ENCODE results near the gene HAND2. TPM values are rescaled to one million over a fixed set of nuclear protein-coding genes. Genes with fewer than 3 reads are reported as not detected.

Gene HAND2
- total RNA-seq, 4 donors from 2014 or later, result 0.31 to 3.8 (median 1.8) TPM

DNA sequence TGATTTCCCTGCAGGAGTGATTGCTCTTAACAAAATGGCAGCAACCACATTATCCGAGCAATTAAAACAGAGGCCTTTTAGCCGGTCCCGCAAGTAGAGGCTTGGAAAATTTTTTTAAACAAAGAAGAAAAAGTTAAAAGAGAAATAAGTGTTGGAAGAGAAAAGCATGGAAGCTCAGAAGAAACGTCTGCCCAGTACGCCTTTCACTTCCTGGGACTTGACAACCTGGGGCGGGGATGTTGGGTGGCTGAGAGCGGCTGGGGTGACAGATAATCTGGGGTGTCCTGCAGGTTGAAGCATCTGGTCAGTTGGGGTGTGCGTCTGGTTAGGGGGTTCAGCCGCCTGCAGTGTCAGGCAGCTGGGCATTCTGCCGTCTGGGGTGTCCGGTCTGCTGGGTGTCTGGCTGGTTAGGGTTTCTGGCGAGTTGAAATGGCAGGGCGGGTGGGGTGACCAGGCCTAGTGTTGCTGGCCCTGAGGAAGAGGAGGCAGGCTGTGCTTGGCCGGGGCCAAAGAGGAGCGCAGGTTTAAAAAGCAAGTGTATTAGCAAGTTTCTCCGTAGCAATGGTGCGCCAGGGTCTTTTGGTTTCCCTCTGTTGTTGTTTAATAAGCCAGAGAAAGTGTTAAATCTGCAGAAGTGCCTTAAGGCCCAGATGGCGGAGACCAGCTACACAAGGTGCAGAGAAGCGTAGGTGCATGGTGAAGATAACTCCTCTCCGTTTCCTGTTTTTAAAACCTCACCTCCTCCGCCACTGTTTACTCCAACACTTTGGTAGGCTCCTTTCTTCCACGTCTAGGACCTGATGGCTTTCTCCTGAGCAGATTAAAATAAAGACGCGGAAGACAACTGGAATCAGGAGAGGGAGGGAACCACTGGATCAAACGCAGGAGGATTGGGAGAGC lies 5.6 kb downstream of the HAND2 start:
- intact Hi-C loops (cut with DNase I), result no loop called here
- peak overlapping the region in 1 of 4 donors; percentile 4 for H3K4me3 ChIP-seq
- peaks cover 24 to 100% (median 56%) of the 10 kb centered on the region in 4 donors for H3K27me3 ChIP-seq
- H3K4me1 ChIP-seq, result peaks cover 15 to 44% (median 16%) of the 10 kb centered on the region in 3 donors
- no peaks in the 10 kb centered on the region for H3K36me3 ChIP-seq
- H3K27ac ChIP-seq, result no peak overlapping the region
- no peak for DNase-seq
- no peaks in the 10 kb centered on the region for H3K9me3 ChIP-seq
- WGBS, 2 donors, result 46 to 54% methylated on average over 22 to 23 of the region's 25 CpGs
- TF ChIP-seq POLR2A (IDR thresholded peaks at IDR 0.05), result no peak
- TF ChIP-seq, protein P1, sequence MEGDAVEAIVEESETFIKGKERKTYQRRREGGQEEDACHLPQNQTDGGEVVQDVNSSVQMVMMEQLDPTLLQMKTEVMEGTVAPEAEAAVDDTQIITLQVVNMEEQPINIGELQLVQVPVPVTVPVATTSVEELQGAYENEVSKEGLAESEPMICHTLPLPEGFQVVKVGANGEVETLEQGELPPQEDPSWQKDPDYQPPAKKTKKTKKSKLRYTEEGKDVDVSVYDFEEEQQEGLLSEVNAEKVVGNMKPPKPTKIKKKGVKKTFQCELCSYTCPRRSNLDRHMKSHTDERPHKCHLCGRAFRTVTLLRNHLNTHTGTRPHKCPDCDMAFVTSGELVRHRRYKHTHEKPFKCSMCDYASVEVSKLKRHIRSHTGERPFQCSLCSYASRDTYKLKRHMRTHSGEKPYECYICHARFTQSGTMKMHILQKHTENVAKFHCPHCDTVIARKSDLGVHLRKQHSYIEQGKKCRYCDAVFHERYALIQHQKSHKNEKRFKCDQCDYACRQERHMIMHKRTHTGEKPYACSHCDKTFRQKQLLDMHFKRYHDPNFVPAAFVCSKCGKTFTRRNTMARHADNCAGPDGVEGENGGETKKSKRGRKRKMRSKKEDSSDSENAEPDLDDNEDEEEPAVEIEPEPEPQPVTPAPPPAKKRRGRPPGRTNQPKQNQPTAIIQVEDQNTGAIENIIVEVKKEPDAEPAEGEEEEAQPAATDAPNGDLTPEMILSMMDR (IDR thresholded peaks at IDR 0.05), result no peak

DNA sequence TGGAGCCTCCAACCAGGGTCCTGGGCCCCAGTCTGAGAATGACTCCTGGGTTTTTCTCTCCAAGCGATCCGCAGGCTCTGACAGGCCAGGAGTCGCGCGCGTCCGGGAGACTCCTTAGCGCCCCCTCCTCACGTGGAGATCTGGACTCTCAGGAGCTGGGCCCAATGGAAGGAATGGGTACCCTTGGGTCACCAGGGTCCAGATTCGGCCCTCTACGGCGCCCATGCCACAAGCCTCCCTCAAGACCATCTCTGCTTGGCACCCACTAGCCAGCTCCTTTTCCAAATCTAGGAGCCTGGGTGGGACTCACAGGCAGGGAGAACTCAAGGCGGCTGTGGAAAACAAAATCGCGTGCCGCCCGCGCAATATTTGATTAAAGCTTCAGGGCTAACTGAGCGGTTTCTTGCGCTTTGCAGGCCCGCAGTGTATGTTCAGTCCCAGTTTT lies 7.1 kb downstream of the HAND2 start:
- intact Hi-C loops (cut with DNase I), result no loop called here
- H3K4me3 ChIP-seq, result peak overlapping the region in 2 of 4 donors; percentile 42 to 61
- no peak for TF ChIP-seq POLR2A (IDR thresholded peaks at IDR 0.05)
- TF ChIP-seq, protein P1 (IDR thresholded peaks at IDR 0.05), result no peak
- no peaks in the 10 kb centered on the region for H3K36me3 ChIP-seq
- WGBS, 2 donors, result 34 to 43% methylated on average over 10 to 14 of the region's 21 CpGs
- DNase-seq, result no peak
- no peaks in the 10 kb centered on the region for H3K9me3 ChIP-seq
- peak overlapping the region in 2 of 4 donors; percentile 12 to 74 for H3K27ac ChIP-seq
- H3K27me3 ChIP-seq, result peaks cover 23 to 100% (median 63%) of the 10 kb centered on the region in 4 donors
- peaks cover 4 to 45% (median 25%) of the 10 kb centered on the region in 3 donors for H3K4me1 ChIP-seq

DNA sequence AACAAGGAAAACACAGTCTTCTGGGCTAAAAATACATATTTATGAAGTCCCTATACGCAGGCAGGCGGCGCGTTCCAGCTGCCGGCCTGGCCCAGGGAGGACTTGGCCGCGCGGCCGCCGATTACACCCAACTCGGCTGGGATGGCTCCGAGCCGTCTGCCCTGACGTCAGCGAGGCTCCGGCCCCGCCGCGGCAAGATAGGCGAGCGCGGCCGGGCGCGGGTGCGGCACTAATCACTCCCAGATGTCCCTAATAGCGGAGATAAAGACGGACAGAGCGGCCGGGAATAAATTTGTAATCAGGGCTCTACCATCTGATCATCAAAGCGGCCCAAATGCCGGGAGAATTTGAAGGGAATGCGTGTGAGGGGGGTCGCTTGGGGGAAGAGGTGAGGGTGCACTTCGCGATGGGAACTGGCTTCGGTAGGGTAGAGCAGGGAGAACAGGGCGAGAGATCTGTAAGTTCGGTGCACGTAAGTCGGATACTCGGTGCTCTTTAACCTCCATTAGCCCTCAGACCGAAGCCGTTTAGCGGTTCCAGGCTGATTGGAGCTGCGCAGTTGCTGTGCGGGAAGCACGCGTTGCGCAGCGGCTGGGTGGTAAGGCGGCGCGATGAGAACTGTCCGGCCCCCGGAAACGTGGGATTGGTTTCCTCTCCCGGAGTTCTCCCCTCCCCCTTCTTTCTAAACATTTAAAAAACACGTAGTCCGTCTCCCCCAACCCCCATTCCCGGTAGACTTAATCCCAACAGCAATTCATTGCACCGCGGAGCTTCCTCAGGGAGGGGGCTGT lies 7.7 kb downstream of the HAND2 start:
- H3K36me3 ChIP-seq, result no peaks in the 10 kb centered on the region
- H3K27me3 ChIP-seq, result peaks cover 26 to 100% (median 61%) of the 10 kb centered on the region in 4 donors
- peak overlapping the region; percentile 9 to 74 (median 56) for H3K27ac ChIP-seq
- H3K9me3 ChIP-seq, result no peaks in the 10 kb centered on the region
- 2 to 5% methylated on average over 42 to 43 of the region's 63 CpGs for WGBS, 2 donors
- peaks cover 4 to 47% (median 29%) of the 10 kb centered on the region in 3 donors for H3K4me1 ChIP-seq
- TF ChIP-seq, protein P1 (IDR thresholded peaks at IDR 0.05), result no peak
- TF ChIP-seq POLR2A (IDR thresholded peaks at IDR 0.05), result no peak
- no peak for DNase-seq
- H3K4me3 ChIP-seq, result peak overlapping the region; percentile 2 to 61 (median 36)
- intact Hi-C loops (cut with DNase I), result no loop called here

DNA sequence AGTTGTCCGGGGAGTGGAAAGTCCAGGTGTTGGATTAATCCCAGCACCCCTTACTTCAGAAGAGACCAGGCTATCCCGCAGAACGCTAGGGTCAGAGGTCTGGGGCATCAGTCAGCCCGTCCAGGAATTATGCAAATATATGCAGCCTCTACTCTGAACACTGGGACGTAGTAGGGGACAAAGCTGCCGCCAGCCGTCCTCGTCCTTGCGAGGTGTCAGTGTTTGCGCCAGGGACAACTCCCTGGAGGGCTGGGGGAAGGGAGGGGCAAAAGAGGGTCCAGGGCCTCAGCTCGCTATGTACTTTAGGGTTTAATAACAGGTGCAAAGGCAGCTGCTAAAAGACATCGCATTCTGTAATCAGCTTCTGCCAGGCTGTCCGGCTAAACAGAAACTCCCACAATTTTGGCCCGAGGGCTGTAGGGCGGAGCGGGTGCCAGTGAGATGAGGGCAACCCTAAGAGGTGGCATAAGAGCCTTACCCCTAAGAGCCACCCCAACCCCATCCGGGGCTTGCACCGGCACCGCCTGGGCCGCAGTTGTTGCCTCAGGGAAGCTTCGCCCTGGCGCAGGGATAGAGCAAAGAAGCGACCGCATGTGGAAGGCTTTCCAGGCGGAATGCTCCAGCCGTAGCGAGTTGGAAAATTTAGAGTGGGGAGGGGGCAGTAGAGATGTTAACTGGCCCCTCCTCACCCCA lies 8.4 kb downstream of the HAND2 start:
- WGBS, 2 donors, result 12 to 13% methylated on average over 3 to 16 of the region's 27 CpGs
- peak overlapping the region; percentile 2 to 61 (median 36) for H3K4me3 ChIP-seq
- intact Hi-C loops (cut with DNase I), result no loop called here
- H3K27me3 ChIP-seq, result peaks cover 26 to 100% (median 62%) of the 10 kb centered on the region in 4 donors
- H3K36me3 ChIP-seq, result no peaks in the 10 kb centered on the region
- H3K9me3 ChIP-seq, result no peaks in the 10 kb centered on the region
- H3K4me1 ChIP-seq, result peaks cover 4 to 53% (median 34%) of the 10 kb centered on the region in 3 donors
- TF ChIP-seq POLR2A (IDR thresholded peaks at IDR 0.05), result no peak
- TF ChIP-seq, protein P1 (IDR thresholded peaks at IDR 0.05), result no peak
- no peak for DNase-seq
- peak overlapping the region; percentile 9 to 74 (median 56) for H3K27ac ChIP-seq
